22Rv1 (cell line): ENCODE data around the gene PROX1.

Experiments
- ZFX ChIP-seq: fragments of 450-650 bp; IDR thresholded peaks from 2 replicates; pipeline ENCODE4 v1.6.1; 2017; ENCODE audit warnings: antibody characterized with exemption, borderline replicate concordance
- TF ChIP-seq, protein P1 (sequence below): fragments of 450-650 bp; IDR thresholded peaks from 2 replicates; pipeline ENCODE4 v1.5.1; 2017; ENCODE audit warnings: mild to moderate bottlenecking

DNA sequence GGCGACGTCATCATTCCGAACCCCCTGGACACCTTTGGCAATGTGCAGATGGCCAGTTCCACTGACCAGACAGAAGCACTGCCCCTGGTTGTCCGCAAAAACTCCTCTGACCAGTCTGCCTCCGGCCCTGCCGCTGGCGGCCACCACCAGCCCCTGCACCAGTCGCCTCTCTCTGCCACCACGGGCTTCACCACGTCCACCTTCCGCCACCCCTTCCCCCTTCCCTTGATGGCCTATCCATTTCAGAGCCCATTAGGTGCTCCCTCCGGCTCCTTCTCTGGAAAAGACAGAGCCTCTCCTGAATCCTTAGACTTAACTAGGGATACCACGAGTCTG lies 10.0 kb downstream of the PROX1 start:
- TF ChIP-seq, protein P1, sequence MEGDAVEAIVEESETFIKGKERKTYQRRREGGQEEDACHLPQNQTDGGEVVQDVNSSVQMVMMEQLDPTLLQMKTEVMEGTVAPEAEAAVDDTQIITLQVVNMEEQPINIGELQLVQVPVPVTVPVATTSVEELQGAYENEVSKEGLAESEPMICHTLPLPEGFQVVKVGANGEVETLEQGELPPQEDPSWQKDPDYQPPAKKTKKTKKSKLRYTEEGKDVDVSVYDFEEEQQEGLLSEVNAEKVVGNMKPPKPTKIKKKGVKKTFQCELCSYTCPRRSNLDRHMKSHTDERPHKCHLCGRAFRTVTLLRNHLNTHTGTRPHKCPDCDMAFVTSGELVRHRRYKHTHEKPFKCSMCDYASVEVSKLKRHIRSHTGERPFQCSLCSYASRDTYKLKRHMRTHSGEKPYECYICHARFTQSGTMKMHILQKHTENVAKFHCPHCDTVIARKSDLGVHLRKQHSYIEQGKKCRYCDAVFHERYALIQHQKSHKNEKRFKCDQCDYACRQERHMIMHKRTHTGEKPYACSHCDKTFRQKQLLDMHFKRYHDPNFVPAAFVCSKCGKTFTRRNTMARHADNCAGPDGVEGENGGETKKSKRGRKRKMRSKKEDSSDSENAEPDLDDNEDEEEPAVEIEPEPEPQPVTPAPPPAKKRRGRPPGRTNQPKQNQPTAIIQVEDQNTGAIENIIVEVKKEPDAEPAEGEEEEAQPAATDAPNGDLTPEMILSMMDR, result no peak
- TF ChIP-seq ZFX, result no peak
